Measurements from ENCODE around the gene ADAMTS9.

DNA sequence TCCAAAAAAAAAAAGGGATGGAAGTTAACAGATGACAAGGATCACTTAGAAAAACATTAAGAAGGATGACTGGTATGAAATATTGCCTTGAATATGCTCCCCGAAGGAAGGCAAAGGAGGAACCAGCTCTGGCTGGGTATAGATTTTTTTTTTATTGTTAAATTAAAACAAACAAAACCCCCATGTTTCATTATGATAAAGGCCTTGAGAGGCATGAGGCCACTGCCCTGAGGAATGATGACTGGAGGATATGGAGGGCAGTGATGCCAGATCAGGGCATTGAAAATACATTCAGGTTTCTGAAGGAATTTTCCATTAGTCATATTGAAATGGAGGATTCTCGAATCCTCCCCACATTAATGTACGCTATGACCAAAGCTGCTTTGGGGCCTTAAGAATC is 120.9 kb downstream of the ADAMTS9 start:
- TF ChIP-seq EZH2 (IDR thresholded peaks at IDR 0.05; ENCODE audit: low read depth): no peak
- TF ChIP-seq, protein P1, sequence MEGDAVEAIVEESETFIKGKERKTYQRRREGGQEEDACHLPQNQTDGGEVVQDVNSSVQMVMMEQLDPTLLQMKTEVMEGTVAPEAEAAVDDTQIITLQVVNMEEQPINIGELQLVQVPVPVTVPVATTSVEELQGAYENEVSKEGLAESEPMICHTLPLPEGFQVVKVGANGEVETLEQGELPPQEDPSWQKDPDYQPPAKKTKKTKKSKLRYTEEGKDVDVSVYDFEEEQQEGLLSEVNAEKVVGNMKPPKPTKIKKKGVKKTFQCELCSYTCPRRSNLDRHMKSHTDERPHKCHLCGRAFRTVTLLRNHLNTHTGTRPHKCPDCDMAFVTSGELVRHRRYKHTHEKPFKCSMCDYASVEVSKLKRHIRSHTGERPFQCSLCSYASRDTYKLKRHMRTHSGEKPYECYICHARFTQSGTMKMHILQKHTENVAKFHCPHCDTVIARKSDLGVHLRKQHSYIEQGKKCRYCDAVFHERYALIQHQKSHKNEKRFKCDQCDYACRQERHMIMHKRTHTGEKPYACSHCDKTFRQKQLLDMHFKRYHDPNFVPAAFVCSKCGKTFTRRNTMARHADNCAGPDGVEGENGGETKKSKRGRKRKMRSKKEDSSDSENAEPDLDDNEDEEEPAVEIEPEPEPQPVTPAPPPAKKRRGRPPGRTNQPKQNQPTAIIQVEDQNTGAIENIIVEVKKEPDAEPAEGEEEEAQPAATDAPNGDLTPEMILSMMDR (conservative IDR thresholded peaks at IDR 0.05): no peak

Data from PC-9 (cell line).